Gastrocnemius medialis (tissue), 4 donors: ENCODE results near the gene TIAM2. TPM values are rescaled to one million over a fixed set of nuclear protein-coding genes. Genes with fewer than 3 reads are reported as not detected.

Experiments
- ATAC-seq, 2 donors: fragments of 150-250 bp; one replicate each; pipeline ENCODE4 v1.9.1; 2016
- DNase-seq, 2 donors: peaks; one replicate each; pipeline ENCODE4 v3.0.0-alpha.2; 2019
- H3K27ac ChIP-seq, 4 donors: fragments of 200-600 bp; sonication (generic); 1 replicate in 1 of 4; 2 replicates in 3 of 4; pipeline ENCODE4 v1.5.1; 2016 to 2018; ENCODE audit warnings: mild to moderate bottlenecking in 2 of 4, moderate library complexity in 1 of 4
- H3K27me3 ChIP-seq, 3 donors: fragments of 200-600 bp; sonication (generic) in 2 of 3; 1 replicate in 1 of 3; 2 replicates in 2 of 3; pipeline versions ENCODE4 v1.5.1 to v1.6.0; 2016 to 2019; ENCODE audit warnings: mild to moderate bottlenecking in 1 of 3, moderate library complexity in 1 of 3
- H3K36me3 ChIP-seq, 2 donors: fragments of 200-600 bp; sonication (generic) in 1 of 2; one replicate each; pipeline ENCODE4 v1.5.1; 2017 to 2018
- H3K4me1 ChIP-seq, 2 donors: fragments of 200-600 bp; sonication (generic) in 1 of 2; one replicate each; pipeline ENCODE4 v1.5.1; 2016 to 2017; ENCODE audit warnings: mild to moderate bottlenecking in 2 of 2
- H3K4me3 ChIP-seq, 4 donors: fragments of 200-600 bp; sonication (generic) in 3 of 4; 1 replicate in 1 of 4; 2 replicates in 3 of 4; pipeline ENCODE4 v1.5.1; 2016 to 2019; ENCODE audit warnings: mild to moderate bottlenecking in 2 of 4
- H3K9me3 ChIP-seq, 3 donors: fragments of 200-600 bp; sonication (generic) in 2 of 3; 1 replicate in 1 of 3; 2 replicates in 2 of 3; pipeline ENCODE4 v1.5.1; 2016 to 2019
- CTCF ChIP-seq, 5 experiments: fragments of 450-650 bp in 3 of 5; fragments of 200-600 bp in 2 of 5; sonication (generic) in 2 of 5; IDR thresholded peaks in 4 of 5; conservative IDR thresholded peaks in 1 of 5; 1 replicate in 4 of 5; 2 replicates in 1 of 5; pipeline ENCODE4 v1.5.1; 2016 to 2019; ENCODE audit warnings: antibody characterized with exemption in 5 of 5, mild to moderate bottlenecking in 3 of 5, moderate library complexity in 3 of 5
- POLR2A ChIP-seq, 2 donors: fragments of 450-650 bp; IDR thresholded peaks; one replicate each; pipeline ENCODE4 v1.6.1; 2017; ENCODE audit warnings: antibody characterized with exemption in 2 of 2, mild to moderate bottlenecking in 2 of 2, moderate library complexity in 2 of 2
- in situ Hi-C, 4 donors: fragments of 200-750 bp; cut with MboI; loops; one replicate each; pipeline versions ENCODE4 v1.15.0 to v1.8.0; 2017; ENCODE audit warnings: low sequenced_read_pairs in 4 of 4
- intact Hi-C: fragments of 100-400 bp; cut with DNase I; formaldehyde crosslinking; loops from one replicate; pipeline ENCODE4 v1.15.1; 2023; ENCODE audit warnings: low total_unique reads
- total RNA-seq, 4 donors: library from RNA; depleted of rRNA; stranded (reverse); fragments of >200 nt; gene quantifications; one replicate each; pipeline versions ENCODE4 v1.1.0 to v1.2.3, GENCODE V29; 2016

Gene TIAM2
- total RNA-seq, 4 donors from 2014 or later, result 4.4 to 18.8 (median 13.6) TPM

- Histone ChIP-seq H3K9me3 (no peaks in the 10 kb centered on the region), H3K4me3 (no peak overlapping the region), H3K27me3 (no peaks in the 10 kb centered on the region), H3K27ac (peak overlapping the region in 3 of 4 donors; percentile 24 to 56 (median 27)), H3K36me3 (peaks cover 0 to 2% of the 10 kb centered on the region in 2 donors), H3K4me1 (peaks cover 22 to 58% of the 10 kb centered on the region in 2 donors)
- in situ Hi-C loops, result no loop called here
- DNase-seq, result no peak
- TF ChIP-seq POLR2A (IDR thresholded peaks at IDR 0.05), result no peak
- TF ChIP-seq CTCF (IDR thresholded peaks at IDR 0.05 in 4 of 5, conservative IDR thresholded peaks at IDR 0.05 in 1 of 5), result no peak
- no peak for ATAC-seq
- intact Hi-C loops, result no loop called here
Measured at GRCh38 chr6:155275808-155276480, 280.8 kb downstream of the TIAM2 start.

GRCh38 chr6:155276638-155277037, 281.5 kb downstream of the TIAM2 start:
- no peak for TF ChIP-seq CTCF (IDR thresholded peaks at IDR 0.05 in 4 of 5, conservative IDR thresholded peaks at IDR 0.05 in 1 of 5)
- TF ChIP-seq POLR2A (IDR thresholded peaks at IDR 0.05), result no peak
- in situ Hi-C loops, result no loop called here

GRCh38 chr6:155278319-155279049, 283.4 kb downstream of the TIAM2 start:
- DNase-seq (no peak), ATAC-seq (no peak)
- in situ Hi-C loops, result no loop called here
- H3K4me1 ChIP-seq, result peaks cover 22 to 55% of the 10 kb centered on the region in 2 donors
- H3K27me3 ChIP-seq, result no peaks in the 10 kb centered on the region
- no peak overlapping the region for H3K4me3 ChIP-seq
- TF ChIP-seq POLR2A (IDR thresholded peaks at IDR 0.05), result no peak
- H3K9me3 ChIP-seq, result no peaks in the 10 kb centered on the region
- intact Hi-C loops, result no loop called here
- peaks cover 0 to 3% of the 10 kb centered on the region in 2 donors for H3K36me3 ChIP-seq
- H3K27ac ChIP-seq, result peak overlapping the region in 3 of 4 donors; percentile 23 to 46 (median 35)

More at GRCh38 chr6:155276638-155277037, 281.5 kb downstream of the TIAM2 start:
- Histone ChIP-seq H3K27me3 (no peaks in the 10 kb centered on the region), H3K4me1 (peaks cover 22 to 58% of the 10 kb centered on the region in 2 donors), H3K9me3 (no peaks in the 10 kb centered on the region), H3K4me3 (no peak overlapping the region), H3K36me3 (peaks cover 0 to 3% of the 10 kb centered on the region in 2 donors), H3K27ac (peak overlapping the region in 3 of 4 donors; percentile 24 to 56 (median 27))
- DNase-seq, result no peak
- ATAC-seq, result no peak
- intact Hi-C loops, result no loop called here

- H3K36me3 ChIP-seq, result peaks cover 0 to 20% of the 10 kb centered on the region in 2 donors
- ATAC-seq (no peak), DNase-seq (no peak)
- H3K27ac ChIP-seq, result no peak overlapping the region
- no peak overlapping the region for H3K4me3 ChIP-seq
- H3K4me1 ChIP-seq, result peaks cover 10 to 16% of the 10 kb centered on the region in 2 donors
- in situ Hi-C loops (no loop called here), intact Hi-C loops (no loop called here)
- no peak for TF ChIP-seq CTCF (IDR thresholded peaks at IDR 0.05 in 4 of 5, conservative IDR thresholded peaks at IDR 0.05 in 1 of 5)
- TF ChIP-seq POLR2A (IDR thresholded peaks at IDR 0.05), result no peak
- H3K27me3 ChIP-seq, result no peaks in the 10 kb centered on the region
- no peaks in the 10 kb centered on the region for H3K9me3 ChIP-seq
Measured at GRCh38 chr6:155284775-155285174, 289.7 kb downstream of the TIAM2 start.

GRCh38 chr6:155287762-155288161, 292.6 kb downstream of the TIAM2 start:
- Histone ChIP-seq H3K27me3 (no peaks in the 10 kb centered on the region), H3K4me3 (no peak overlapping the region), H3K9me3 (no peaks in the 10 kb centered on the region), H3K27ac (no peak overlapping the region), H3K4me1 (peaks cover 1 to 6% of the 10 kb centered on the region in 2 donors), H3K36me3 (peaks cover 0 to 16% of the 10 kb centered on the region in 2 donors)
- TF ChIP-seq POLR2A (IDR thresholded peaks at IDR 0.05) (no peak), CTCF (IDR thresholded peaks at IDR 0.05 in 4 of 5, conservative IDR thresholded peaks at IDR 0.05 in 1 of 5) (no peak)
- in situ Hi-C loops (no loop called here), intact Hi-C loops (no loop called here)
- DNase-seq (no peak), ATAC-seq (no peak)
